Stimulated activated CD8-positive, alpha-beta memory T cell treated with anti-CD3 and anti-CD28 coated beads, Interleukin-4, amount 100 ng/mL, for 24 hours (primary cell): ENCODE data around the gene SLC10A7.

Source experiments
- DNase-seq: peaks from one replicate; pipeline ENCODE4 v3.0.0-alpha.2; 2020; ENCODE audit warnings: low read depth

SLC10A7 gene

DNA sequence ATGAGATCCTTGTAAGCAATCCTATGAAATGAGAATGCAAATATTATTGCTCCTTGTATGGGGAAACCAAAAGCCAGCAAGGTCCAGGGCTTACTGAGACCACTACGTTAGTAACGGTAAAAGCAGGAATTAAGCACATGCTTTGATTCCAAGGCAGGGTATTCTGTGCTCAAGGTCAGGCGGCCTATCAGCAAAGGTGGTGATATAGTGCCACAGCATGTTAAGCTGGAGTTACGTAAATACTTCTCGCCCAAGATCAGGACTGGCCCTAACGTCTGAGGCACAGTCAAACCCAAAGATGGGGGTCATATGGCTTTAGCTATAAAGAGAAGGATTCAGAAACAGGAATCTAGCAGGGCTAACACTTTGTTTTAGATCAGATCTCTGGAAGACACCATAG is 27.6 kb downstream of the SLC10A7 start:
- DNase-seq, result no peak

DNA sequence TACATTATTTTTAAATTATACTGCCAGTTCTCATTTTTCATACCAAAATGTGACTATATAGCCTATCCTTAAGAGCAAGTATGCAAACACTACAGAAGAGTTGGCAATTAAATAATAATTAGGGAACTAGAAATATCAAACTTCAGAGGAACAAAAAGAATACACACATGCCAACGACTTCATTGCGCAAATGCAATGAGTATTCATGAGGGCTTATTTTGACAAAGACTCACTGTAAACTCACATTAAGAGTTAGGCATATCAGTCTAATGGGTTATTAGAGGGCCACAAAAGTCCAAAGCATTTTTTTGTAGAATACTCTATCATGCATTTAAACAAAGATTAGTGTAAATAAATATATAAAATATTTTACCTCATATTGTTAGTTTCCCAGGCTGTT is 31.6 kb downstream of the SLC10A7 start:
- no peak for DNase-seq

DNA sequence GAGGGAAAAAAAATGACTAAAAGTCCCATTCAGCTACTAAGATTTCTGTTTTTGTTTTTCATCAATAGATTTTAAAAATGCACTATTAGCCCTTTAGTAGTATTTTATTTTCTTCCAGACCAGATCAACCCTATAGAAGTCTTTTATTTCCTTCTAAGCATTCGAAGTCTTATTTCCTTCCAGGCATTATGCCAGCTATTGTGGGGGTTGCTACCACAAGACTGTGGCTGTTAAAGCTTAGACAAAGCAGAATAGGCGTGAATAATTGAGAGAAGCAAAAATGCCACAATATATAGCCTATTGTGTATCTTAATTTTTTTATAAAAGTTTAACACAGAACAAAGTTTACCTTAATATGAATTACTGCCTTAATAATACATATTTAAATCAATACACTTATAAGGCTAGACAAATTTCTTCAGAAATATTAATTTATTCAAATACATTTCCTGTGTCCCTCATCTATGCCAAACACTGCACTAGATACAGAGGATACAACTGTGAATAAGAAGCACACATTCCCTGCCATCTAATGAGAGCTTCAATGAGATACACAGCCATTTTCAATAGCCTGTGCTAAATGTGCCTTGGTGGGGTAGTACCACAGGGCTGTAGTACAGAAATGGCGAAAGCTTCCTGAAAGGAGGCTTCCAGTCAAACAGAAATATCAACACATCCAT is 33.1 kb downstream of the SLC10A7 start:
- no peak for DNase-seq

DNA sequence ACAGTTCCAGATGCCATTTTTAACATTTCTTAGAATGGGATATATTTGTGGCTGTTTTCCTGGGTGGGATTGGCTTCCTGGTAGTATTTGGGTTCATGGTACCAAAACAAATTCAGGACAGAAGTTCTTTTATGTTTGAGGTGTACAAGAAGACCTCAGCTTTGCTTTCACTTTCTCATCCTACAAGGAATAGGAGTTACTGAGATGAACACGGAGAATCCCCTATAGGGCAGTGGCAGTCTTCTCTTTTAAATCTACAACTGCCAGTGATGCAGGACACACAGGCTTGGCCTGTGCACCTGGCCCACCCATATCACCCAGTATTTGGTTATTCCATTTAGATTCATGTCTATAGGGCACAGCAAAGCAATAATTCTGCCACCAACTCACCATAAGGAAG is 35.2 kb downstream of the SLC10A7 start:
- DNase-seq, result no peak

DNA sequence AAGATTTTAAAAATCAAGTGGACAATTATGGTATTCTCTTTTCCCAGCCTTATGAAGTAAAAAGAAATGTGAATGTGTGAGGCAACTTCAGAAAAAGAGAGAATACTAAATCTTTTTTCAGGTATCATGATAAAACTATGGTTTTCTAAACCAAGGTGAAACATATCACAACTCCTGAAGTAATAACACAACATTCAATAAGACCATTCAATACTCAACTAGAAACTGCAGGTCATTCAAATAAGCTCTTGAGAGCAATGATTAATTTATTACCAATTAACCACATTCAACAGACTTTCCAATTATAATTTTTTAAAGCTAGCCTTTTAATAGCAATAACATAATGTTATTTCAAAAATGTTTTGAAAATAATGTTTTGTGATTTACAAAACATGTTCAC is 35.8 kb downstream of the SLC10A7 start:
- DNase-seq, result no peak

DNA sequence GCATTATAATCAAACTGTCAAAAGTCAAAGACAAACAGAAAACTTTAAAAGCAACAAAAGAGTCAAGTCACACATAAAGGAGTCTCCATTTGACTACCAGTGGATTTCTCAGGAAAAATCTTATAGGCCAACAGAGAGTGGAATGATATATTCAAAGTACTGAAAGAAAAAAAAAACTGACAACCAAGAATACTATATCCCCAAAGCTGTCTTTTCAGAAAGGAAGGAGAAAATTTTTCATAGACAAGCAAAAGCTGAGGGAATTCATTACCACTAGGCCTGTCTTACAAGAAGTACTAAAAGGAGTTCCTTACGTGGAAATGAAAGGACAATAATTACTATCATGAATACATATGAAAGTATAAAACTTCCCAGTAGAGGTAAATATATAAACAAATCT is 39.0 kb downstream of the SLC10A7 start:
- no peak for DNase-seq

DNA sequence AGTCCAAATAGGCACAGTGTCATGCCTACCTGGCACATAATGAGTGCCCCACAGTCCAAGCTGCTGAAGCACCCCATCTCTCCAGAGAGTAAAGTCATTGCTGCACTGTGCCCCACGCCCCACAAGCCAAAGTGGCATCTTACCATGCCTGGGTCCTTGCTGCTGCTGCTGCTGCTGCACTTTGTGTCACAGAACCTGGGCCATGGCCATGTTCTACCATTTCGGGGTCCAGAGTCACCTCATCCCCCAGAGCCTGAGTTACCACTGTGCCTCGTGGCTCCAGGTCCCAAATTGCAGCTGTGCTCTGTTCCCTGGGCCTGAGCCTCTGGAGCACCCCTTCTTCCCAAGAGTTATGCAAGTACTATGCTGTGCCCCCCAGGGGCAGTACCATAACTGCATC is 40.5 kb downstream of the SLC10A7 start:
- no peak for DNase-seq

DNA sequence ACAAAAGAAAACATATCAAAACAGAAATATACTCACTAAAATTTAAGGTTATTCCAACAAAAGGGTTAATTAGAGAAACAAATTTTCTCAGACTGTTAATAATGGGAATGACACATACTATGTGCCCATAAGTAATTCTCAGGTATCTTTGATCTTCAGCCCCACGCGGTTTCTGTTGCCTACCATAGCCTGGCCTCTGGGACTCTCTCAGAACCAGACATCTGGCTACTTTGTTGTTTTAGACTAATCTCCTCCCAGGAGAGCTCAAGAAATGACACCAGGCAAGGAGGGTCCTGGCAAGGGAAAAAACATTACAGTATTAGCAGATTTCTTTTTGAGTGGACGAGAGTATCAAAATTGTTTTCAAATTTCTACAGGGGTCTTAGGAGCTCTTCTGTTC is 43.7 kb downstream of the SLC10A7 start:
- DNase-seq, result no peak

DNA sequence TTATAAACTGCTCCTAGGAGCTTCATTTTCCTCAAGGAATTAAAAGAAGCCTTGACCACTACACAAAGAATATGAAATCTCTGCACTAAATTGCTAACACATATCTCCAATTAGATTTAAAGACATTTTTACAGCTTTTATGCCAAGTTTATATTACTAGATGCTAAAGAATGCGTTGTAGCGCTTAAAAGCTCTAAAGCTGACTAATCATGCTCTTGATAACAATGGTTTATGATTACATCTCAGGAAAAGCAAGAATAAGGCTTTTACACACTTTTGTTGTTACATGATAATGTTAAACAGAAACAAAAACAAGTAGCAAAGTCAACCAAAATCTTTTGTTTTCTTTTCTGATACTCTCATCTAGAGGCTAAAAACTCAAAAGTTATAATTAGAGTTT is 44.7 kb downstream of the SLC10A7 start:
- no peak for DNase-seq

DNA sequence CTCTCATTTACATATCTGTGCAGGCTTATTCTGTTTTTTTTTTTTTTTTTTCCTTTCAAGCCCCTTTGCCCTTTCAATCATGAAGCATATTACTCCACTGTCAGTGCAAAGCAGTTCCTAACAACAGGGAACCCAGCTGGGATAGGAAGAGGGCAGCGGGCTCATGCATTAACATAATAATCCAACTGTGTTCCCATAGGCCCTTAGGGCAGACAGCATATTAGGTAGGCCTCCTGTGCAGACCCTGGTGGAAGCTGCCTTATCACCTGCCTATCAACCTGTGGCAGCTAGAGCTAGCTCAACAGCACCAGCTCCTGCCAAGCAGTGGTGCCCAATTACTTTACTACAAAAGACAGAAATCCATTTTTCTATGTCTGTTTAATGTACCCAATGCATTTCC is 49.3 kb downstream of the SLC10A7 start:
- no peak for DNase-seq

DNA sequence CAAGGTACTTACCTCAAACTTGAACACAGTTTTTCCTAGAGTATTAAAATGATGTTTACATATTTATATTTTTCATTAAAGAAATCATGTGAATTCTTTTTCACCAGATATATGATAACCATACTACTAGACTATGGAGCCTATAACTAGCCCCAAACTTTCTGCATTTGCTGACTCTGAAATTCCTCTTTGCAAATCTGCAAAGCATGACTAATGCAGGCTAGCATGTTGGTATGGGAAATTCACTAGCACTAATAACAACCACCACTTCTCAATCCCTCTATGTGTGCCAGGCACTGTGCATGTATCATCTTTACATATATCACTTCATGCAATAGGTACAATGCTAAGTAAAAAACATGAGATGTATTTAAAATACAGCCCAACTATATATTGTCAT is 51.1 kb downstream of the SLC10A7 start:
- DNase-seq, result no peak

DNA sequence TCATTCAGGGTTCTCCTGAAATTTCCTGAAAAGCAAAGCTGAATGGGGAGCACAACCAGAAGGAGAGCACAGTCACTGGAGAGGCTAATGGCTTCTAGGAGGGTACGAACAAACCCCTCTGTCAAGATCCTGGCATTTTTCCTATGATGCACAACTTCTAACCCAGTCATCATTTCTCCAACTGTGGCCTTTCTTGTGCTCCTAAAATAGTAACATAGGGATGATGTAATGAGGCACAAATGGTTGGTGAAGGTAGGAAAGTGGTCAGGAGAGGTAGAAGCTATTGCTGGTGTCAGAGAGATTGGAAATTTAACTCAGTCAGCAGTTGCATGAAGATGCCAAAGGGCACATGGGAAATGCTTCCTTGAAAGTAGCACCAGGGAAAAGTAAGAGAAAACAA is 52.7 kb downstream of the SLC10A7 start:
- DNase-seq, result no peak

DNA sequence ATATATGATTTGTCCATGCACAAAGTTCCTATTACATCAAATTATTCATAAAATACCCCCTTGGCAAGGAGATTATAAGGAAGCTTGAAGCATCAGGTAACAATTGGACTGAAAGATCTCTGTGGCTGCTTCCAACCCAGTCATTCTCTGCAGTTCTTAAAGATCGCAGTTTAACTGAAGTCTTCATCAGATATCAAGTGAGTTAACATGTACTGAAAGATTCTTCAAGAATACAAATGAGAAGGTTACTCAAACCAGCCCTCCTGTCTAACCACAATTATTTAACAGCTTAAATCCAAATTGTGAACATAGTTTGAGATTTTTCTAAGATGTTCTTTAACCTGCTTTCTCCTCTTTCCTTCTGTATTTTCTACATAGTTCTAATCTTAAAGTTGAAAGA is 56.1 kb downstream of the SLC10A7 start:
- DNase-seq, result no peak

DNA sequence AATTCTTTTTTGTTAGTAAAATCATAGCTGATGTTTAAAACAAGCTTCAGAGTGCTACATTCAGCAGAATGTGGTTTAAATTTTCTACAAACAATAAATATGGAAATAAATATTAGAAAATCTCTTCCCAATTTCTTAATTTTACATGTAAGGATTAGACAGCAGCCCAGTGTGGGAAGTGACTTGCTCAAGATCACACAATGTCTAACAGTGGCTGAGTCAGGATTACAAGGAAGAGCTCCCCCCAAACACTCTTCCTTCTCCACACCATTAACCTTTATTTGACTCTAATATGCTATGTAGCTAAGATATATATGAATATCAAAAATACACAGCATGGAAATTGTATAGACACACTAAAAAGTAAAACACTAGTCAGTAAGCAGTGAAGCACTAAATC is 59.5 kb downstream of the SLC10A7 start:
- no peak for DNase-seq

DNA sequence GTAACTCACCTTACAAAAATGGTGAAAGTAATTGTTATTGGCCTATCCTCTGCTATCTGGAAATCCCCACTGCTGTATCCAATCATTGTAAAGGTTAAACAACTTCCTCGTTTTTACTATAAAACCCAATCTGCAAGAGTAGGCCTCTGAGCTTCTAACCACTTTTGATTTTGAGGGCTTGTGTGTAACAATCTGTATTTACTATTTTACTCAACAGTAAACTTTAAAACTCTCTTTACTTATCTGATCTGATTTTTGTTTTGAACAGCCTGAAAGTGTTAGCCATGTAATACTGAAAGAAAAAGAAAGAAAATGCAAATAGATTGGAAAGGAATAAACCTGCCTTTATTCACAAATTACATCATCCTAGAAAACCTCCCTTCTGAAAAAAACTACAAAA is 63.1 kb downstream of the SLC10A7 start:
- DNase-seq, result no peak

DNA sequence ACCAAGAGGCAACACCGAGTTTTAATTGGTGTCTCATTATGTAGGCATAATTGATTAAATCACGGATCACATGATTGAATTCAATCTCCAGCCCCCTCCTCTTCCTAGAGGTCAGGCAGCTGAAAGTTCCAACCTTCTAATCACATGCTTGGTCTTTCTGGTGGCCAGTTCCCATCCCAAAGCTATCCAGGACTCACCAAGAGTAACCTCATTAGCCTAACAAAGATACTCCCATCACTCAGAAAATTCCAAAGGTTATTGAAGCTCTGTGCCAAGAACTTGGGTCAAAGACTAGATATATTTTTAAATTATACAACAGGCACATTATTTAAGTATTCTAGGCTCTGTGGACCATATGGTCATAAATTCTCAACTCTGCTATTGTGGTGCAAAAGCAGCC is 65.1 kb downstream of the SLC10A7 start:
- DNase-seq, result no peak

DNA sequence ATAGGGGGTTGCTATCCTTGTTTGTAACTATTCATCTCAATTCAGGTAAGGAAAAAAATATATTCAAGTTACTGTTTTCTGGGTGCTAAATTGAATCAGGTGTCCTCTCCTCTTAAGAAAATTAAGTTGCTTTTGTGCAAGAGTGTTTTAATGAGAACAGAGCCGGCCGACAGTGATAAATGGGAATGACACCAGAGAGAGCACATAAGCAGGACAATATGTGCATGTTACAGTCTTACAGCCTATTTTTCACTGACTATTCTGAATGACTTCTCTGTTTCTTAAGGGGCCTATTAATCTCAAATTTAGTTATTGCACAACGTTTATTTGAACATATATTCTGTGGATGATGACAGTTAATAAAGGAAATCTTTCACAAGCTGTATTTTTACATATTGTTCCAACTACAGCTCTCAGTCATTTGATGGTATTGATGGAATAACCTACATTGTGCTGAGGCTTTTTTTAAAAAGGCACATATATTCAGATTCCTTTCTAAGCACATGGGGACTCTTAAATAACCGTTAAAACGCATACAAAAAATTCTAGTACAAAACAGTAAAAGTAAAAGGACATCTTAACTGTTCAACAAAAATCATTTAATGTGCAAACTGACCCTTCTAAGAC is 68.4 kb downstream of the SLC10A7 start:
- no peak for DNase-seq

DNA sequence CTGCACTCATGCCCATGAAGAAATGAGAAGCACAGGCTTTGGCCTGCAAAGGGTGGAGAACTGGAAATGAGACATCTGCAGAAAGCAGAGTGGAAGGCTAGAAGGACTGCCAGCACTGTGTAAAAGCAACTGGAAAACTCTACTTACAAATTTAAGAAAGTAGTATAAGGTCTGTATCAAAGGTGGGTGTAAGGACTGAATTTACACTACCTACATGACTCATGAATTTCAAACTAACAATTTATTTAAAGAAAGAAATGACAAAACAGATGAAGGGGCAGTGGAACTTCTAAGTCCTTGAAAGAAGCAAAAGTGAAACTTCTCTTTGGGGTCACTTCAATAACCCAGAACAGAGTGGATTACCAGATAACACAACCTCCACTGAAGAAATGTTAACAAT is 71.2 kb downstream of the SLC10A7 start:
- no peak for DNase-seq

DNA sequence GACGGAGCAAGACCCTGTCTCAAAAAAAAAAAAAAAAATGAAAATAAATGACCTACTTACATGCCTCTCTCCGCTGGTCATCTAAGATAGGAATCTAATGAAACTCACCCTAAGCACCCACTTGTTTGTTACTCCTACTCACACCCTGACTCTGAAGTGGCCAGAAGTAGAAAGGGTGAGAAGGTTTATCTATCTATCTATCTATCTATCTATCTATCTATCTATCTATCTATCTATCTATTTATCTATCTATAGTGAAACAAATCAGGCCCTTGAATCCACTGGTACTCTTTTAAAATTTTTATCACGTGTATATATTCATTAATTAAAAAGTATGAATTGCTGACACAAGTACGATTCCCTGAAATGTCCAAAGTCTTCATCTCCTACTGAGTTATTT is 75.2 kb downstream of the SLC10A7 start:
- no peak for DNase-seq

DNA sequence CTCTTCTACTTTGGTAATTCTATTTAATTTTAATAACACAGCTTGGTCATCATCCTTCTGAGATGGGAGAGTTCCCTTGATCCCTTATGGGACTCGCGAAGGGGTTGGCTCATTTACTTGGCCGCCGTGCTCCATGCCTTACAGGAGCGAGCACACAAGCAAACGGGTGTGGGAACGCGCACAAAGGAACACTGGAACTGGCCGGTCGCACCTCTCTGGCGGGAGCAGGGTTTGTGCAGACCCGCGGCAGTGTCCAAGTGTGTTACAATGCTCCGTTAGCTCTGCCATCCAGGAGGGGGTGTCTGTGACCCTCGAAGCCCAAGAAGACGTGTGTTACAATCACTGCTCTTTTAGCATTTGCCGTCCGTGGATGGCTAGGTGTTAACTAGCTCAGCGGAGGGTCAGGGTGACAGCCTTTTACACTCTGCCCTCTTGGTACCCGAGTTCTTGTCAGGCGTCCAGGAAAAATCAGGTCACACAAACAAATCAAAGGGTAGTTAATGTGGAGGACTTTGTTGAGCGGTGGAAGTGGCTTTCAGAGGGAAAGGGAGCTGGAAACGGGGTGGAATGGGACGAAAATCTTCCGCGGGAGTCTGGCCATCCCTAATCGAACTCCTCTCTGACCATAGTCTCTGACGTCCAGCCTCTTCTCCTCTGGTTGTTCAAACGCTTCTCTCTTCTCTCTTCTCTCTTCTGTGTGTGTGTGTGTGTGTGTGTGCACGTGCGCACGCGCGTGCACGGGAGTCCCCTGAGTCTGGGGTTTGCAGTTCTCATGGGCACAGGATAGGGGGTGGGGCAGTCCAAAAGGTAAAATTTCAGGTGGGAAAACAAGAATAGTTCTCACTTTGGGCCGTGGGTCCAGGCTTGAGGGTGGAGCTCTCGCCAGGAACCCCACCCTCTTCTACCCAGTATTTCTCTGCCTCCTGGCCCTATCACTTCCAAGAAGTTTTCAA is 76.3 kb downstream of the SLC10A7 start:
- no peak for DNase-seq

DNA sequence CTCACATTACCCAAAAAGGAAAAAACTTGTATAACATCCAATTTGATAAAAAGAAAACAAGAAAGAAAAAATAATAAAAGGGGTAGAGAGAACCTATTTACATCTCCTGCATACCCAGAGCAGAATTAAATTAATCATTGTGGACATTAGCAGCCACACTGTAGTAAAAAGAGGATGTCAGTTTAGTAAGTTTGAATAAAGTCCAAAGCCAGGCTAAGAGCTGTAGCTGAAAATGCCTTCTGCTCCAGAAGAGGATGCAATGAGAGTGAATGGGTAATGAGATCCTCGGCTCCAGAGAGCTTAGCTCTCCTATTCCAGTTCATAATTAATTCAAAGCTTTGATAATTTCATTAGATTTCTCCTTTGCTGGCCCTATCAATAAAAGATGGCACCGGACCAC is 78.2 kb downstream of the SLC10A7 start:
- DNase-seq, result no peak

DNA sequence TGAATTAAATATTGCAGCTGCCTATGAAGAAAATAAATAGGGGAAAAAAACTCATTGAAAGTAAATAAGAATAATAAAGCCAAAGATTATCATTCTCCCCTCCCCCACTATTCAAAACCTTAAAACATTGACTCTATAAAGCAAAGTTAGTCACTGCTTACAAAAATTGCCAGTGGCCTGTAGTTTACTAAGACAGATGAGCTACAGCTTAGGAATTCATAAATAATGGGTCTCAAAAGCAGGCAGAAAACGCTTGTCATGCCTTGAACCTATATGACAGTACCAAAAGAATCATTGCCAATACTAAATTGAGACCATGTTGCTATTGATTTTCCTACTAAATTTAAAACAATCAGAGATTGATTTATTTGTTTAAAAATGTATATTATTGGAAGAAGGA is 78.9 kb downstream of the SLC10A7 start:
- DNase-seq, result no peak

DNA sequence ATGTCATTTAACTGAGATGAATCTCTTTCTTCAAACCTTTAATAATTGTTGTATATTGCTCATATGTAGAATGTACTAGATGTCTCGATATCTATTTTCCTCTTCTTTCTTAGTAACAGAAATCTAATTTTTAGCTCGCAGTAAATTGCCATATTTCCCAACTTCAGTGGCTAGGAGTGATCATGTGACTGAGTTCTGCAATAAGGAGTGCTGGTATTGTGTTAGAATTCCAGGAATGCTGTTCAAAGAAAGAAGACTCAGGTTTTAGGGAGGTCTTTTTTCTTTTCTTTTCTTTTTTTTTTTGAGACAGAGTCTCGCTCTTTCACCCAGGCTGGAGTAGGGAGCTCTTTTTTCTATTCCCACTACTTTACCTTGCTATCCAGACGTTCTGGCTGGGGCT is 81.7 kb downstream of the SLC10A7 start:
- DNase-seq, result no peak
